Measurements from ENCODE around the gene SH2B3.

GRCh38 chr12:111448266-111448830 is 42.6 kb downstream of the SH2B3 start:
- TF ChIP-seq POLR2A (IDR thresholded peaks at IDR 0.05; ENCODE audit: low read depth, low read length) (no peak), MYC (IDR thresholded peaks at IDR 0.05; ENCODE audit: low read depth, low read length) (no peak)
- TF ChIP-seq, protein P1, sequence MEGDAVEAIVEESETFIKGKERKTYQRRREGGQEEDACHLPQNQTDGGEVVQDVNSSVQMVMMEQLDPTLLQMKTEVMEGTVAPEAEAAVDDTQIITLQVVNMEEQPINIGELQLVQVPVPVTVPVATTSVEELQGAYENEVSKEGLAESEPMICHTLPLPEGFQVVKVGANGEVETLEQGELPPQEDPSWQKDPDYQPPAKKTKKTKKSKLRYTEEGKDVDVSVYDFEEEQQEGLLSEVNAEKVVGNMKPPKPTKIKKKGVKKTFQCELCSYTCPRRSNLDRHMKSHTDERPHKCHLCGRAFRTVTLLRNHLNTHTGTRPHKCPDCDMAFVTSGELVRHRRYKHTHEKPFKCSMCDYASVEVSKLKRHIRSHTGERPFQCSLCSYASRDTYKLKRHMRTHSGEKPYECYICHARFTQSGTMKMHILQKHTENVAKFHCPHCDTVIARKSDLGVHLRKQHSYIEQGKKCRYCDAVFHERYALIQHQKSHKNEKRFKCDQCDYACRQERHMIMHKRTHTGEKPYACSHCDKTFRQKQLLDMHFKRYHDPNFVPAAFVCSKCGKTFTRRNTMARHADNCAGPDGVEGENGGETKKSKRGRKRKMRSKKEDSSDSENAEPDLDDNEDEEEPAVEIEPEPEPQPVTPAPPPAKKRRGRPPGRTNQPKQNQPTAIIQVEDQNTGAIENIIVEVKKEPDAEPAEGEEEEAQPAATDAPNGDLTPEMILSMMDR (IDR thresholded peaks at IDR 0.05; ENCODE audit: extremely low read depth in 1 of 2, insufficient read depth in 1 of 2, low read depth in 1 of 2, low read length in 2 of 2): no peak

All from endothelial cell of umbilical vein (primary cell).